ENCODE data around the gene VARS1.

GRCh38 chr6:31776485-31776988, 19.0 kb downstream of the VARS1 start:
- TF ChIP-seq EZH2 (IDR thresholded peaks at IDR 0.05; ENCODE audit: low read depth) = no peak
- no peak for TF ChIP-seq CTCF (conservative IDR thresholded peaks at IDR 0.05)
